ENCODE data around the gene MLLT1.

DNA sequence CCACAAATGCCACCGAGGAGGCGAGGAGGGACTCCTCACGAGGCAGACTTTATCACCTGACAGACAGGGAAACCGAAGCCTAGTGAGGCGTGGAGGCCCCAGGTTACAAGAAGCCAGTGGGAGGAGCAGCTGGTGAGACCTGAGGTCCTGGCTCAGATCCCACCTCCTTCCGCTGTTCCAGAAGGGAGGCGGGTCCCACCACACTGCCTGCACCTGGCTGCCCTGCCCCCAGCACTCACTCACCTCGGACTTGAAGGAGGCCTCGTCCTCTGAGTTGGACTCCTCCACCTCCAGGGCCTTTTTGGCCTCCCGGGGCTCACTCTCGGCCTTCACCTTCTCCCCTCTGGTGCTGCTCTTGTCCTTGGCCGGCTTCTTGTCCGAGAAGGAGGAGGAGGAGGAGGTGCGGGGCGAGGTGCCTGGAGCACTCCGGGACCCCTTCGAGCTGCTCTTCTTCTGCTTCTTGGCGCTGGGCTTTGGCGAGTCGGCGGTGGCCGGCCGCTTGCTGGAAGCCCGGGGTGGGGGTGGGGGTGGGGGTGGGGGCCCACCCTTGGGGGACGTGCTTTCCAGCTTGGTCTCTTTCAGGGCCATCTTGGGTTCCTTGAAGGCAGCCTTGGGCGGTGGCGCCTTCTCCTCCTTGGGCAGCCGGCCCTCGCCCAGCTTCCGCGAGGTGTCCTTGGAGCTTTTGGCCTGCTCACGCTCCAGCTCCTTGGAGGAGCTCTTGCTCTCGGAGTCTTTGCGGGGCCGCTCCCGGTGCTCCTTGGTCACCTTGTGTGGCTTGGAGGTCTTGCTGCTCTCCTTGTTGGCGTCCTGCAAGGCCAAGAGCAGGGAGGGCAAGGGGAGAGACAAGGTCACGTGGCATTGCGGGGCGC, 57.7 kb downstream of the MLLT1 start:
- TF ChIP-seq CTCF (IDR thresholded peaks at IDR 0.05) (no peak), POLR2A (IDR thresholded peaks at IDR 0.05; ENCODE audit: low read depth) (no peak), POLR2AphosphoS5 (IDR thresholded peaks at IDR 0.05) (no peak)
